Fibroblast of the conjunctiva (primary cell): Measurements from ENCODE around the gene PCBD1.
"Not testable (repeated sequence)": the region's sequence is repeated elsewhere in the genome, so short reads cannot be mapped to it uniquely, and the experiment has no call there.

Source experiments
- DNase-seq: peaks from one replicate; pipeline ENCODE4 v3.0.0-alpha.2; 2010; ENCODE audit warnings: low read depth

PCBD1 gene

GRCh38 chr10:70887804-70888800 lies at the start of gene PCBD1:
Gene PCBD1 (minus strand): TSS chr10:70888565. CDS start chr10:70888533, 32 bp downstream.
- peak; percentile 40 for DNase-seq

- DNase-seq: no peak
These were observed 49.3 kb upstream of the PCBD1 start for GRCh38 chr10:70937661-70938060.

- no peak for DNase-seq
These were observed 47.7 kb upstream of the PCBD1 start for GRCh38 chr10:70936111-70936510.

- no peak for DNase-seq
These were observed 47.3 kb upstream of the PCBD1 start for GRCh38 chr10:70935631-70936030.

GRCh38 chr10:70935125-70935625 lies 46.8 kb upstream of the PCBD1 start:
- DNase-seq: no peak

GRCh38 chr10:70934701-70935100 lies 46.3 kb upstream of the PCBD1 start:
- DNase-seq: no peak

- DNase-seq: no peak
These were observed 44.2 kb upstream of the PCBD1 start for GRCh38 chr10:70932392-70933196.

- DNase-seq: no peak
These were observed 42.9 kb upstream of the PCBD1 start for GRCh38 chr10:70931168-70931815.

GRCh38 chr10:70930263-70931000 lies 42.1 kb upstream of the PCBD1 start:
- no peak for DNase-seq

GRCh38 chr10:70928140-70928539 lies 39.8 kb upstream of the PCBD1 start:
- DNase-seq: no peak

GRCh38 chr10:70927189-70927943 lies 39.0 kb upstream of the PCBD1 start:
- DNase-seq: no peak

GRCh38 chr10:70926226-70927000 lies 38.0 kb upstream of the PCBD1 start:
- no peak for DNase-seq

- DNase-seq: no peak
These were observed 37.2 kb upstream of the PCBD1 start for GRCh38 chr10:70925377-70926225.

- no peak for DNase-seq
These were observed 35.3 kb upstream of the PCBD1 start for GRCh38 chr10:70923696-70924095.

GRCh38 chr10:70921285-70921684 lies 32.9 kb upstream of the PCBD1 start:
- no peak for DNase-seq

- no peak for DNase-seq
These were observed 32.2 kb upstream of the PCBD1 start for GRCh38 chr10:70920519-70920918.

GRCh38 chr10:70919906-70920305 lies 31.5 kb upstream of the PCBD1 start:
- DNase-seq: not testable (repeated sequence)

- DNase-seq: no peak
These were observed 30.6 kb upstream of the PCBD1 start for GRCh38 chr10:70918851-70919530.
